ACC112 (cell line): Measurements from ENCODE around the gene AHRR.
"Not testable (repeated sequence)": the region's sequence is repeated elsewhere in the genome, so short reads cannot be mapped to it uniquely, and the experiment has no call there.

ENCODE experiments used
- H2AFZ ChIP-seq: fragments of 200-600 bp; sonication (generic); one replicate; pipeline ENCODE4 v1.6.0; 2017; ENCODE audit warnings: antibody characterized with exemption, low read length; ENCODE audit not compliant: unreplicated experiment
- H3K27ac ChIP-seq: fragments of 200-600 bp; sonication (generic); 2 replicates; pipeline ENCODE4 v1.5.1; 2014; ENCODE audit warnings: low read depth, mild to moderate bottlenecking, antibody characterized with exemption, low read length, moderate library complexity
- H3K27me3 ChIP-seq: fragments of 200-600 bp; sonication (generic); 2 replicates; pipeline ENCODE4 v1.6.1; 2014; ENCODE audit warnings: mild to moderate bottlenecking, antibody characterized with exemption, low read length, moderate library complexity, mixed read lengths; ENCODE audit not compliant: insufficient read depth
- H3K36me3 ChIP-seq: fragments of 200-600 bp; sonication (generic); 2 replicates; pipeline ENCODE4 v1.6.1; 2016; ENCODE audit warnings: mild to moderate bottlenecking, antibody characterized with exemption, low read length, moderate library complexity, mixed read lengths; ENCODE audit not compliant: insufficient read depth
- H3K4me1 ChIP-seq: fragments of 200-600 bp; sonication (generic); one replicate; pipeline ENCODE4 v1.6.1; 2016; ENCODE audit warnings: low read length, mixed read lengths; ENCODE audit not compliant: insufficient read depth, unreplicated experiment, control insufficient read depth
- H3K4me3 ChIP-seq: fragments of 200-600 bp; sonication (generic); 2 replicates; pipeline ENCODE4 v1.5.1; 2014; ENCODE audit warnings: mild to moderate bottlenecking, low read depth, low read length
- H3K79me2 ChIP-seq: fragments of 200-600 bp; sonication (generic); one replicate; pipeline ENCODE4 v1.6.0; 2016; ENCODE audit warnings: low read length; ENCODE audit not compliant: control insufficient read depth, unreplicated experiment, insufficient read depth

Gene AHRR

DNA sequence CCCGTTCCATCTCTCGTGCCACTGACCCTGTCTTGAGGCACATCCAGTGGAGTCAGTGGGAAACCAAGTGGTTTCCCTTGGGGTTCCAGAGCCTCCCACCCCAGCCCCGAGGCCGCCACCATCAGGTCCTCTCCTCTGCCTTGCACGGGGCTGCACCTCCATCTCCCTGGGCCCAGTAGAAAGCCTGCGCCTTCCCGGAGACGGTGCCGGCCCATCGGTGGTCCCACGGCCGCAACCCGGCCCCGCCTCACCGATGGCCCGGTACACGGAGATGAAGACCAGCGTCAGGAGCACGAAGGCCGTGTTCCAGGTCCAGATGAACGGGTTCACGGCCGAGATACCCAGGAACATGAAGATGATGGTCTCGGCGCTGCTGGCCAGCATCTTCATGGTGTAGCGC is 161.5 kb downstream of the AHRR start:
- Histone ChIP-seq H3K4me3 (no peak overlapping the region), H3K4me1 (no peaks in the 10 kb centered on the region), H2AFZ (no peak overlapping the region), H3K79me2 (no peaks in the 10 kb centered on the region), H3K27me3 (no peaks in the 10 kb centered on the region), H3K36me3 (no peaks in the 10 kb centered on the region), H3K27ac (no peak overlapping the region)

DNA sequence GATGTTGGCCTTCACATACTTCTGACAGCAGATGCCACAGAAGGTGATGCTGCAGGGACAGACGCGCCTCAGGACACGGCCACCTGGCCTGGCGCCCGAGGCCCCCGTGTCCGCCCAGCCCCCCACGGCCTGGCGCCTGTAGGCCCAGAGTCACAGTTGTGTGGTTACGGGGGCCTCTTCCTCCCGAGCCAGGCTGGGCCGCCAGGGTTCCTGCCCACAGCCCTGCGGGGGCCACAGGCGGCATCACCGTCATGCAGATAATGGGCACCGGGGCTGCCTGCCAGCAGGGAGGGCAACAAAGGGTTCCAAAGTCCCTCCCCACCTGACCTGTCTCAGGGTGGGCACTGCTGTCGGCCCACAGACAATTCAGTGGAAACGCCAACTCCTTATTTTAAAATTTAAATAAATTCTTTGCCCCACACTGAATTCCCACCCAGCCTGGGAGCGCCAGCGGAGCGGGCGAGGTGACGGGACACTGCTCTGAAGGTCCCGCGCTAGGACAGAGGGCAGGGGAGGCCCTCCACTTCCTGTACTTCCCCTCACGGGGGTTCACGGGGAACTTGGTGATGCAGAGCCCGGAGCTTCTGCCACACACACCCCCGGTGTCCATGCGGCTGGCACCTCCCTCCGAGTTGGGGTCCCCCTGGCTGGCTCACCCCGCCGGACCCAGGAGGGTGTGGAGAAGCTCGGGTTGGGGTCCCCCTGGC is 162.1 kb downstream of the AHRR start:
- H3K4me1 ChIP-seq = no peaks in the 10 kb centered on the region
- no peaks in the 10 kb centered on the region for H3K36me3 ChIP-seq
- no peak overlapping the region for H3K4me3 ChIP-seq
- no peak overlapping the region for H3K27ac ChIP-seq
- H3K79me2 ChIP-seq = no peaks in the 10 kb centered on the region
- H3K27me3 ChIP-seq = no peaks in the 10 kb centered on the region
- no peak overlapping the region for H2AFZ ChIP-seq

DNA sequence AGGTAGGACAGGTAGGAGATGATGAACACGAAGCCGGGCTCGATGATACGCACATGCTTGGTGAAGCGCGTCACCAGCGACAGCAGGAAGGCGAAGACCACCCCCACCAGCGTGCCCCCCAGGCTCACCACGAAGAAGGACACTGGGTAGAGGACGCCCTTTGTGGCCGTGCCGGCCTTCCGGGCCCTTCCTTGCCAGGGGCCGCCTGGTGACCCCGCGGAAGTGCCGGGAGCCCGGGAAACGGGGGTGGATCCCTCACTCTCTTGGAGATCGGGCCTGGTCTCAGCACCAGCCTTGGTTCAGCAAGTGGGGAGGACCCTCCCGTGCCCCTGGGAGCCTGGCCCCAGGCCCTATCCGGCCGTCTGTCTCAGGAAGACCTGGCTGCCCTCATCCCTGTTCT is 163.0 kb downstream of the AHRR start:
- Histone ChIP-seq H2AFZ (no peak overlapping the region), H3K36me3 (no peaks in the 10 kb centered on the region), H3K27ac (no peak overlapping the region), H3K4me3 (no peak overlapping the region), H3K27me3 (no peaks in the 10 kb centered on the region), H3K4me1 (no peaks in the 10 kb centered on the region), H3K79me2 (no peaks in the 10 kb centered on the region)

DNA sequence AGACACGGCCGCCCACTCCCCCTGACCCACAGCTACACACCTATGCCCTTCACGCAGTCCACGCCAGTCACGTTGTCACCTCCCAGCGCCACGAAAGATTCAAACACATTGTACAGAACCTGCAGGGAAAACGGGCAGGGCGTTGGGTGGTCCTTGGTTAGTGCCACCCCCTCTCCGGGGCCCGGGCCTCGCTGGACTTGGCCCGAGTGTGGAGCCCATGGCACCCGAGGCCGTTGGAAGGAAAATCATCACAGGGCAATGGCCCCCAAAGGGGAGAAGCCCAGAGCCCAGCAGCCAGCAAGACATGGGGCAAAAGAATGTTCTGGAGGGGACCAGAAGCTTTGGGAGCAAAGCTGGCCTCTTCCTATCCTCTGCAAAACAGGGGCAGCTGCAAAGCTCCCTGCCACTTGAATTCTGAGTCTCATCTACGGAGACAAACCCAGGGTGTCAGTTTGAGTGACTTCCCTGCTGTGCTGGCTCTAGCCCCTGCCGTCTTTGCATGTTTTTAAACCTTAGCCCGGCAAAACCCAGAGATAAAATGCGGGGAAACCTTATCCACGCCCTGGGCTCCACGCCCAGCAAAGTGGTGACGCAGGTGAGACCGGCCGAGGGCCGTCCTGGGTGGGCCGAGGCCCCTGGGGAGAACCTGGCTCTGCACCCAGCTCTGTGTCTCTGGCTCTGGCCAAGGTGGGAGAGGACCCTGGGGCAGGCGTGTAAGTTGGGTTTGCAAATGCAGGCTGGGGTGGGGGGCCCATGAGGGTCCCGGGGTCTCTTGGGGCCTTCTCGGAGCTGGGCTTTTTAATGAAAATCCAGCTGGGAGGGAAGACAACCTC is 163.8 kb downstream of the AHRR start:
- no peaks in the 10 kb centered on the region for H3K36me3 ChIP-seq
- H3K4me3 ChIP-seq = no peak overlapping the region
- no peak overlapping the region for H2AFZ ChIP-seq
- no peaks in the 10 kb centered on the region for H3K79me2 ChIP-seq
- no peaks in the 10 kb centered on the region for H3K27me3 ChIP-seq
- H3K4me1 ChIP-seq = no peaks in the 10 kb centered on the region
- H3K27ac ChIP-seq = no peak overlapping the region

DNA sequence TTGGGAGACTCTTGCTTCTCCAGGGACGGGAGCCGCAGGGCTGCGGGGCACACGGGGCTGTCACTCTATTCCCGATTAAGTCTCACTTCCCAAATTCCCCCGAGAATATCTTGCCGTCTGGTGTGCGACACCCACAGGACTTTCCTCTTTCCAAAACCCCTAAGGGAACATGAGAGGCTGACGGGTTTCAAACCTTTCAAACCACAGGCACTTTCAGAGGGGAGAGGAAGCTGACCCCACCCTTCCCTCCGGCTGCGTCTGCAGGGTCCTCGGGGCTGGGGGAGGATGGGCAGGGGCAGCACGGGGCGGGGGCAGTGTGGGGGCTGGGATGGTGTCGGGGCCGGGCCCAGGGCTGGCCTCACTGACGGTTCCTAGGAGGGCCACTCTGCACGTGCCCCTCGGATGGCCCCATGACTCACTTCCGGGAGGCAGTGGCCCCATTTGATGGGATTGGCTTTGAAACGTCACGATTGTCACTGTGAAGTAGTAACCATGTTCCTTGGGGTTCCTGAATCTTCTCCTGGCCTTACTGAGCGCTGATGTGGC is 164.5 kb downstream of the AHRR start:
- Histone ChIP-seq H3K79me2 (no peaks in the 10 kb centered on the region), H3K36me3 (no peaks in the 10 kb centered on the region), H3K4me3 (no peak overlapping the region), H2AFZ (no peak overlapping the region), H3K4me1 (no peaks in the 10 kb centered on the region), H3K27ac (no peak overlapping the region), H3K27me3 (no peaks in the 10 kb centered on the region)

DNA sequence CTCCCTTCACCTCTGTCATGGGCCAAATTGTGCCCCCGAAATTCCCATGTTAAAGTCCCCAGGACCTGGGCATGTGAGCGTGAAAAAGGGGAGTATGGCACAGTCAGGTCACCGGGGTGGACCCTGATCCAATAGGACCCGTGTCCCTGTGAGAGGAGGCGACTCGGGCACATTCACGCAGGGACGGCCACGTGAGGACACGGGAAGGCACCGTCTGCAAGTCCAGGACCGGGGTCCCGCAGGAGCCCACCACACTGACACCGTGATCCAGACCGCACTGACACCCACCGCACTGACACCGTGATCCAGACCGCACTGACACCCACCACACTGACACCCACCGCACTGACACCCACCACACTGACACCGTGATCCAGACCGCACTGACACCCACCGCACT is 165.1 kb downstream of the AHRR start:
- not testable (repeated sequence) for H3K79me2 ChIP-seq, H3K27me3 ChIP-seq, H3K27ac ChIP-seq, H2AFZ ChIP-seq, H3K4me3 ChIP-seq, H3K4me1 ChIP-seq, H3K36me3 ChIP-seq
